Endothelial cell of umbilical vein (primary cell): ENCODE measurements around the gene FAM83D. TPM values are rescaled to one million over a fixed set of nuclear protein-coding genes. Genes with fewer than 3 reads are reported as not detected.

ENCODE experiments used
- BruUV-seq: library from RNA; stranded (reverse); fragments of 400-500 nt; replicated peaks from 2 replicates; lab custom pipeline; 2021; lab: Mats Ljungman, UMichigan
- CTCF ChIA-PET: fragments of 300-600, 350-600 bp; sonication (Branson Sonifier 250); formaldehyde crosslinking; loops from one replicate; lab custom pipeline; 2021; ENCODE audit warnings: antibody characterized with exemption, inconsistent platforms; lab: Charles Lee
- POLR2A ChIA-PET: fragments of 300-600, 350-600 bp; sonication (Branson Sonifier 250); formaldehyde crosslinking; loops from one replicate; lab custom pipeline; 2021; ENCODE audit warnings: antibody characterized with exemption, inconsistent platforms; lab: Charles Lee
- DNase-seq: peaks from one replicate; pipeline ENCODE4 v3.0.0-alpha.2; 2011; ENCODE audit warnings: low read depth, low spot score
- FAIRE-seq: peaks from 2 replicates; lab custom pipeline; 2011; peaks lifted over from hg19 to GRCh38; lab: Jason Lieb, UNC
- H2AFZ ChIP-seq: 2 replicates; pipeline ENCODE4 v1.6.0; 2012; ENCODE audit warnings: low read depth, low read length, control low read depth, inconsistent platforms
- H3K27ac ChIP-seq: 2 replicates; pipeline ENCODE4 v1.5.1; 2011; ENCODE audit warnings: low read depth, mild to moderate bottlenecking, control low read depth, low read length, moderate library complexity; ENCODE audit not compliant: insufficient read depth
- H3K27me3 ChIP-seq, 2 experiments: 2 replicates each; pipeline versions ENCODE4 v1.6.0 to v1.6.1; 2011; ENCODE audit warnings: low read length in 2 of 2, mixed read lengths in 1 of 2; ENCODE audit not compliant: control insufficient read depth in 2 of 2, insufficient read depth in 2 of 2
- H3K36me3 ChIP-seq, 2 experiments: 2 replicates in 1 of 2; 3 replicates in 1 of 2; pipeline ENCODE4 v1.5.1; 2011; ENCODE audit warnings: low read length in 2 of 2, mild to moderate bottlenecking in 1 of 2, moderate library complexity in 1 of 2; ENCODE audit not compliant: control insufficient read depth in 2 of 2, insufficient read depth in 2 of 2; ENCODE audit errors: extremely low read depth in 1 of 2
- H3K4me1 ChIP-seq: 3 replicates; pipeline ENCODE4 v1.5.1; 2011; ENCODE audit warnings: mild to moderate bottlenecking, low read length; ENCODE audit not compliant: control insufficient read depth, insufficient read depth; ENCODE audit errors: extremely low read depth
- H3K4me2 ChIP-seq: 2 replicates; pipeline ENCODE4 v1.6.1; 2011; ENCODE audit warnings: low read length, control low read depth, mixed read lengths; ENCODE audit not compliant: insufficient read depth
- H3K4me3 ChIP-seq, 3 experiments: fragments of 200-600 bp in 1 of 3; sonication (generic), shearing (Covaris generic) in 1 of 3; replicated peaks in 1 of 3; 2 replicates each; pipeline ENCODE4 v1.5.1; 2011 to 2016; ENCODE audit warnings: control low read depth in 3 of 3, low read length in 3 of 3, mild to moderate bottlenecking in 2 of 3, inconsistent platforms in 1 of 3, low read depth in 1 of 3, moderate library complexity in 1 of 3; ENCODE audit not compliant: insufficient read depth in 1 of 3
- H3K79me2 ChIP-seq: 2 replicates; pipeline ENCODE4 v1.6.0; 2012; ENCODE audit warnings: low read length, inconsistent platforms; ENCODE audit not compliant: control insufficient read depth, insufficient read depth
- H3K9ac ChIP-seq: replicated peaks from 2 replicates; pipeline ENCODE3; 2011; ENCODE audit warnings: low read length, control low read depth; ENCODE audit not compliant: insufficient read depth; ENCODE audit errors: extremely low read depth
- H3K9me1 ChIP-seq: replicated peaks from 3 replicates; pipeline ENCODE4 v1.6.0; 2011; ENCODE audit warnings: mild to moderate bottlenecking, low read length; ENCODE audit not compliant: control insufficient read depth, insufficient read depth; ENCODE audit errors: extremely low read depth
- H3K9me3 ChIP-seq: replicated peaks from 2 replicates; pipeline ENCODE4 v1.5.1; 2012; ENCODE audit warnings: low read length, inconsistent platforms; ENCODE audit not compliant: control insufficient read depth, insufficient read depth
- H4K20me1 ChIP-seq: replicated peaks from 2 replicates; pipeline ENCODE3; 2011; ENCODE audit warnings: mild to moderate bottlenecking, low read length; ENCODE audit not compliant: control insufficient read depth, insufficient read depth; ENCODE audit errors: extremely low read depth
- EZH2 ChIP-seq: IDR thresholded peaks from 2 replicates; pipeline ENCODE4 v1.6.1; 2012; ENCODE audit warnings: borderline replicate concordance, low read depth, mild to moderate bottlenecking, moderate library complexity, low read length, inconsistent platforms; ENCODE audit not compliant: severe bottlenecking
- FOS ChIP-seq: IDR thresholded peaks from 2 replicates; pipeline ENCODE4 v1.6.1; 2011; ENCODE audit warnings: mild to moderate bottlenecking, low read length, moderate library complexity, borderline replicate concordance; ENCODE audit not compliant: insufficient read depth
- GATA2 ChIP-seq: IDR thresholded peaks from 2 replicates; pipeline ENCODE4 v1.7.0; 2011; ENCODE audit warnings: low read depth, mild to moderate bottlenecking, moderate library complexity, mixed read lengths, low read length; ENCODE audit not compliant: insufficient read length, insufficient read depth
- JUN ChIP-seq: IDR thresholded peaks from 2 replicates; pipeline ENCODE4 v1.6.1; 2011; ENCODE audit warnings: borderline replicate concordance, low read depth; ENCODE audit not compliant: insufficient read length, insufficient read depth
- MYC ChIP-seq: IDR thresholded peaks from one replicate; pipeline ENCODE4 v1.6.1; 2011; ENCODE audit warnings: mild to moderate bottlenecking, low read depth, low read length
- POLR2A ChIP-seq: IDR thresholded peaks from 2 replicates; pipeline ENCODE4 v1.6.1; 2012; ENCODE audit warnings: low read depth, mild to moderate bottlenecking, control low read depth, low read length
- dilution Hi-C: fragments of 300-500 bp; cut with MboI; formaldehyde crosslinking; loops from one replicate; pipeline ENCODE4 v1.15.0; 2019; ENCODE audit warnings: low sequenced_read_pairs; ENCODE audit not compliant: extremely low pct_ligation_motif_present
- intact Hi-C: fragments of 100-400 bp; cut with micrococcal nuclease; formaldehyde crosslinking; loops from one replicate; pipeline ENCODE4 v1.10.0; 2022
- polyA plus RNA-seq, 4 experiments: library from polyadenylated mRNA; depleted of rRNA in 3 of 4; stranded (reverse) in 3 of 4; unstranded in 1 of 4; fragments of >200 nt; gene quantifications; 2 replicates each; pipeline versions ENCODE4 v1.2.1 to v1.2.3, GENCODE V29; 2011 to 2012; ENCODE audit warnings: missing spikeins in 1 of 4
- total RNA-seq: library from RNA; stranded (reverse); gene quantifications from 2 replicates; pipeline ENCODE4 v1.2.3, GENCODE V29; 2021
- TF ChIP-seq, protein P1 (sequence below): IDR thresholded peaks from 2 replicates; pipeline ENCODE4 v1.6.1; 2011; ENCODE audit not compliant: insufficient read depth, insufficient read length
- TF ChIP-seq, protein P2 (sequence below), 2 donors: IDR thresholded peaks; 1 replicate in 1 of 2; 2 replicates in 1 of 2; pipeline ENCODE4 v1.5.1; 2011; ENCODE audit warnings: low read length in 2 of 2, mild to moderate bottlenecking in 2 of 2, moderate library complexity in 2 of 2, control low read depth in 1 of 2, inconsistent platforms in 1 of 2, low read depth in 1 of 2; ENCODE audit not compliant: insufficient read depth in 1 of 2; ENCODE audit errors: extremely low read depth in 1 of 2

FAM83D gene
- total and polyA plus RNA-seq, 2 donors (not counting 3 experiments of a cell fraction or from before 2014, with no cell fraction given): 41.0 to 46.0 TPM

DNA sequence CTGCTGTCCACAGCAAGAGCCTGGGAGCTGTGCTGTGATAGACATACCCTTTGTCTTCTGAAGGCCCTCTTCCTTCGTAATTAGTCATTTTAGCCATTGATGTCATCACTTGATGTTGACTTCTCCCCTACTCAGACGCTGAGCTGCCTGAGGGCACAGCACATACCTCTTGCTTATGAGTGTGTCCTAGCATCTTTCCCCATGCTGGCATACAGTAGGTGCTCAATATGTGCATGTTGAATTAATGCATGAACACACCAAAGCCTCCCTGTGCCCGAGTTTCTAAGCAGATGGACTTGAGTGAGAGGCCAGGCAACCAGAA lies 35.8 kb upstream of the FAM83D start:
- CTCF ChIA-PET: interaction anchor here (1.0 to 1.2 kb wide), 2 partner anchors 12 to 232 kb away, joined by 3 read pairs; no protein-coding TSS in a partner anchor
- intact Hi-C loops: no loop called here

More for the DNA sequence above, 35.8 kb upstream of the FAM83D start:
- H3K9me1 ChIP-seq: no peaks in the 10 kb centered on the region
- dilution Hi-C loops: no loop called here
- no peak overlapping the region for H3K4me3 ChIP-seq
- no TSS peak for BruUV-seq
- no peak overlapping the region for H3K4me2 ChIP-seq
- no peak for FAIRE-seq
- H4K20me1 ChIP-seq: no peaks in the 10 kb centered on the region
- TF ChIP-seq FOS: no peak
- no peak for TF ChIP-seq JUN
- no peak for TF ChIP-seq MYC
- TF ChIP-seq, protein P1, sequence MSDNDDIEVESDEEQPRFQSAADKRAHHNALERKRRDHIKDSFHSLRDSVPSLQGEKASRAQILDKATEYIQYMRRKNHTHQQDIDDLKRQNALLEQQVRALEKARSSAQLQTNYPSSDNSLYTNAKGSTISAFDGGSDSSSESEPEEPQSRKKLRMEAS: no peak
- no peak for TF ChIP-seq GATA2
- no peak for TF ChIP-seq EZH2
- no peak for TF ChIP-seq POLR2A
- TF ChIP-seq, protein P2, sequence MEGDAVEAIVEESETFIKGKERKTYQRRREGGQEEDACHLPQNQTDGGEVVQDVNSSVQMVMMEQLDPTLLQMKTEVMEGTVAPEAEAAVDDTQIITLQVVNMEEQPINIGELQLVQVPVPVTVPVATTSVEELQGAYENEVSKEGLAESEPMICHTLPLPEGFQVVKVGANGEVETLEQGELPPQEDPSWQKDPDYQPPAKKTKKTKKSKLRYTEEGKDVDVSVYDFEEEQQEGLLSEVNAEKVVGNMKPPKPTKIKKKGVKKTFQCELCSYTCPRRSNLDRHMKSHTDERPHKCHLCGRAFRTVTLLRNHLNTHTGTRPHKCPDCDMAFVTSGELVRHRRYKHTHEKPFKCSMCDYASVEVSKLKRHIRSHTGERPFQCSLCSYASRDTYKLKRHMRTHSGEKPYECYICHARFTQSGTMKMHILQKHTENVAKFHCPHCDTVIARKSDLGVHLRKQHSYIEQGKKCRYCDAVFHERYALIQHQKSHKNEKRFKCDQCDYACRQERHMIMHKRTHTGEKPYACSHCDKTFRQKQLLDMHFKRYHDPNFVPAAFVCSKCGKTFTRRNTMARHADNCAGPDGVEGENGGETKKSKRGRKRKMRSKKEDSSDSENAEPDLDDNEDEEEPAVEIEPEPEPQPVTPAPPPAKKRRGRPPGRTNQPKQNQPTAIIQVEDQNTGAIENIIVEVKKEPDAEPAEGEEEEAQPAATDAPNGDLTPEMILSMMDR (IDR thresholded peaks at IDR 0.05; ENCODE audit: extremely low read depth in 1 of 2, insufficient read depth in 1 of 2, low read depth in 1 of 2, low read length in 2 of 2): no peak
- H3K27ac ChIP-seq: no peak overlapping the region
- no peak overlapping the region for H2AFZ ChIP-seq
- no peaks in the 10 kb centered on the region for H3K27me3 ChIP-seq
- no peaks in the 10 kb centered on the region for H3K79me2 ChIP-seq
- H3K4me1 ChIP-seq: no peaks in the 10 kb centered on the region
- H3K9ac ChIP-seq: no peak overlapping the region
- H3K9me3 ChIP-seq: no peaks in the 10 kb centered on the region
- peaks cover 0 to 24% of the 10 kb centered on the region in 2 experiments for H3K36me3 ChIP-seq
- DNase-seq: no peak
- POLR2A ChIA-PET: no interaction called here
